ENCODE data around the gene SYT12.

GRCh38 chr11:67073908-67074307, 51.0 kb downstream of the SYT12 start:
- TF ChIP-seq ZBTB33 (IDR thresholded peaks at IDR 0.05) (no peak), RXRA (IDR thresholded peaks at IDR 0.05) (no peak)
